IPS-NIHi7 (cell line): ENCODE measurements around the gene SND1.

Experiments
- DNase-seq: peaks from one replicate; pipeline ENCODE4 v3.0.0; 2012; ENCODE audit warnings: mixed read lengths; ENCODE audit errors: extremely low spot score

Gene SND1

DNA sequence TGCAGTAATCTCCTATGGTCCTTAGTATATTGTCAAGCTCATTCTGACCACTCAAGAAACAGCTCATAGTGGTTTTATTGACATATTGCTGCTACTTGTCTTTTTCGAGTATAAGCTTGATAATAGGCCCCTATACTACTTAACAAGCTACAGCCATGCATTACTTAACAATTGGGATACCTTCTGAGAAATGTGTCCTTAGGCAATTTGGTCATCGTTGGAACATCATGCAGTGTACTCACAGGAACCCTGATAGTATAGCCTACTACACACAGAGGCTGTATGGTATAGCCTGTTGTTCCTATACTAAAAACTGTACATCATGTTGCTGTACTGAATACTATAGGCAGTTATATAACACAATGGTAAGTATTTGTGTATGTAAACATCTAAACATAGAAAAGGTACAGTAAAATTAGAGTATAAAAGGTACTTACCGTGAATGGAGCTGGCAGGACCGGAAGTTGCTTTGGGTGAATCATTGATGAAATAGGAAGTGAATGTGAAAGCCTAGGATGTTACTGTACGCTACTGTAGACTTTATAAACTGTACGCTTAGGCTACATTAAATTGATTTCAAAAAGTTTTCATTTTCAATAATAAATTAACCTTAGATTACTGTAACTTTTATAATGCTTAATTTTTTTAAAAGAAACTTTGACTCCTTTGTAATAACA, 218.4 kb downstream of the SND1 start:
- no peak for DNase-seq

DNA sequence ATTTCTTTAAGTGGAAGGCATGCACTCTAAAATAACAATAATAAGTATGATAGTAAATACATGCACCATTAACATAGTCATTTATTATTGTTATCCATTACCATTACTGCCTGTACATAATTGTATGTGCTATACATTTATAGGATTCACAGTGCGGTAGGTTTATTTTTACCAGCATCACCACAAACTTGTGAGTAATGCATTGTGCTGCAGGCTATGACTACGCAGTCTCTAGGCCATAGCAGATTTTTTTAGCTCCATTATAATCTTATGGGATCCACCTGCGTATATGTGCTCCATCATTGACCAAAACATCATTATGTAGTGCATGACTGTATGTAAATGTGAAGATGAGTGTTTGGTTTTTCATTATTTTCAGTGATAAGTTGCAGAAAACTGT, 219.2 kb downstream of the SND1 start:
- DNase-seq = no peak

DNA sequence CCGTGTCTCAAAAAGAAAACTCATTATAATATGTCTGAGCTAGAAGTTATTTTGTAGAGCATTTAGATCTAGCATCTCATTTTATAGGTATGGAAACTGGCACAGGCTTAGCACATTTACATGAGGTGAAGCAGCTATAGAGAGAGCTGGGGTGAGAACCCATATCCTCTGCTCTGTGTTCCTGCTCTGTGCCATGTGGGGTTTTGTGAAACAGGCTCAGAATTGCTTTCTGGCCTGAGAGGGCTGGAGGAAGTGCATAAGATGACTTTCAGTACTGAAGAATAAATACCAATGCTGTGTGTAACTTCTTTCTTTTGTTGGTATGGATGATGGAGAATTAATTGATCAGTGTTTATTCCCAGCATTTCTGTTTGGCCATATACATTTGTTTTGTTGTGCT, 220.1 kb downstream of the SND1 start:
- no peak for DNase-seq

DNA sequence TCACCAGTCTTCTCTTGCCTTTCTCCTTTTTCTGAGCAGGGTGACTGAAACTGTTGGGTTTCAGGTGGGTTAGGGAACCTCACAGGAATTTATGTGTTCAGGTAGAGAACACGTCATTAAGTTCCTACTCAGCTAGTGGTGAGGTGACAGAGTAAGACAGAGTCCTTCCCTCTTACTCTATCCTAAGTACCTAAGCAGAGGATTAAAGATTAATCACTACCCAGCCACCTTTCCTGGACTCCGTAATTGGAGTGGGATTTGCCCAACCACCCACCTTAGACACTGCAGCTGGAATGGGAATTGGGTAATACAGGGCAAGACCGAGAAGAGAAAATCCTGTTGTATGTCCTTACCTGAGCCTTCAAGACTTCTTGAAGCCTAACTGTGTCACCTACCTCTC, 221.2 kb downstream of the SND1 start:
- no peak for DNase-seq

DNA sequence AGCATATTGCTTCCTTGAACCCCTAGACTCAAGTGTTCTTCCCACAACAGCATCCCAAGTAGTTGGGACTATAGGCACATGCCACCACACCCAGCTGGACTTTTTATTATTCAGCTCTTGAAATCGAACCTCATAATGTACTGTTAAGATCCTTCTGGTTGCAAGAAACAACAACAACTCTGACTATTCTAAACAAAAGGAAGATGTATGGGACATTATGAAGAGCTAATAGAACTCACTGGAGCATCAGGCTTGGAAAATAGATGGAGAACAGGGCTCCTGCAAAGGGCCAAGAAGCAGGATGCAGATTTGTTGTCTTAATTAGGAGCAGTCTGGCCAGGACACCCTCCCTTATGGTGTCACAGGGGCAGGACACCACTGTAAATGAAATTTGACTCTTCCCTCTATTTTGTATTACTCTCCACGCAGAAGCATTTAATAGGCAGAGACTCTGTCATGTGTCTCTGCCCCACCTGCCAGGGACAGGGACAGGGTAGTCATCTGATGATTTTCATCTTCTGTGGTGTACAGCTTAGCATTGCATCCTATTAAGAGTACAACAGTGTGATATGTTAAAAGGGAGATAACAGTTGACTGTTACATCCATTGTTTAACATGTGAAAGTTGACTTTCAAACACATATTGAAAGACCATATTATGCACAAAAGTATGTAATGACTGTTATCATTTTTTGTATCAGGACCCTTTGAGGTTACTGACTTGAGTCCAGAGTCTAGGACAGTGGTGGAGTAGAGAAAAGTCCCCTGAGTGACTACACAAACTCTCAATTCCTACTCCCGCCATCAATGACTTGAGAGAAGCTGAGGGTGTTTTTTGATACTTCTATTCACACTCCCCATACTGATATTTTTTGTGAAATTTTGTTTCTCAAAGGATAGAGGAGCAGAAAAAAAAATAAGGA, 222.0 kb downstream of the SND1 start:
- DNase-seq = no peak

DNA sequence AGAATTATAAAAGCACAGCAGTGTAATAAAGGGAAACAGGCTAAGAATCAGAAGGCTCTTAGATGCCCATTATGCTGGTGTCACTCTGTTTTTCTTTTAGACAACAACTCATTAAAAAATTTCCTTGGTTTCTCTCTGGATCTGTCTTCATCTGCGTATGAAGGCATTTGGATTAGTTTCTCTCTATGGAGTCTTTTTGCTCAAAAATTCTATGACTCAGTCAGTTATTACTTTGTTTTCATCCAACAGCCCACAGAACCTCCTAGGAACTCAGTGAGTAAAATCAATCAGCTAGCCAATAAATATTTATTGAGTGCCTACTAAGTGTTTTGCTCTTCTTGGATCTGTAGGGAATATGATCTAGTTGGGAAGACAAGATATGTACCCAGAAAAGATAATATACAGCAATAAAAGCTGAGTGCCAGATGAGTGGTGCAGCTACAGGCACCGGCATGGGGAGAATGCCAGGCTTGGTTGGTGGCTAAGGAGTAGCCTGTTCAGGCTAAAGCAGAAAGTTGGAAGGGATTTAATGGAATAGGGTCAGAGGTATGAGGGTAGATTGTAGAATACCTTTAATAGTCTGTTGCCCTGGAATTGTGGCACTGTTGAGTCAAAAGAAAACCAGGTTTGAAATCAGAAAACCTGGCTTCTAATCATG, 223.1 kb downstream of the SND1 start:
- no peak for DNase-seq

DNA sequence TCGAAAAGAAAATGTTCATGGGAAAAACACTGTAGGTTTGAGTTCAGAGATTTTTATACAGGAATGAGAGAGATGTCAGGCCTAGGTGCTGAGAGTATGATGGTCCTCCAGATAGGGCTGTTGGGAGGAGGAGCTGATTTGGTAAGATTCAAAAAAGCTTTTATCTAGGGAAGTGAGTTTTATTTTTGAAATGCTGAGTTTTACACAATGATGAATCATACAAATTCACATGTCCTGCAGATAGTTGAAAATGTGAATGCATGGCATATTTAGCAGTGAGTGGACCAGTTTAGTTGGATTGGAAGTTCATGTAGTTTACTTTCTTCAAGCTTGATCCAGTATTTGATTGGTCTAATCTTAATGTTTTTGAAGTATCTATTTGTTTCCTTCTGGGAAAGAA, 224.4 kb downstream of the SND1 start:
- DNase-seq = no peak

DNA sequence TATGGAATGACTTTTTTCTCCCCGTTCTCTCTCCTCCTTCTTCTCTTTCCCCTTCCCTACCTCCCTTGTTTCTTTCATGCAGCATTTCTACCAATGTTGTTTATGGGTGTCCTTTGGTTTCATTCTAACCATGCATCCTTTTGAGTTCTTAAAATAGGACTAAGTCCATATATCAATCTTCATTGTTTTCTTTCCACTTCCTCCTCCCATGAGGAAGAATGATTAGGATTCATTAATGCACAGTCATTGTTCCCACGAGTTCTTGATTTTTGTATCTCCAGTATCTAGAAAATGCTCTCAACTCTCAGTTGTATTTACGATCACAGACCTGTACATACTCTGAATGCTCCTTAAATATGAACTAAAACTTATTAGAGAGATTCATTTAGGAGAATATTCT, 226.0 kb downstream of the SND1 start:
- no peak for DNase-seq

DNA sequence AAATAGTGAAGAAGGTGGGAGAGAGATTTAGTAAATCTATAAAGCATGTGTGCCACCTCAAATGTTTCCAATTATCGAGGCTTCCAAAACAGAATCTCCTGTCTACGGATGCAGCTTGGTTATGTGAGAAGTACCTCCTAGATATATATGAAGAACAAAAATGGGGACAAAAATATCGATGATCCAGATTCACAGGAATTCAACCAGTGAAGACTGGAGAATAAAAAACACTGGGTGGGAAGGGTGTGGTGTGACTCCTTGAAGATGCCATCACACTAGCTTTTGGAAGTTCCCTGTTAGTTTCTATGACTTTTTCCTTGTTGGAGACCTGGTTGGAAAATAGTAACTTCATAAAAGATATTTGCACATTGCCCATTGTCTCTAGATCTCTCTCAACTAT, 226.8 kb downstream of the SND1 start:
- DNase-seq = no peak

DNA sequence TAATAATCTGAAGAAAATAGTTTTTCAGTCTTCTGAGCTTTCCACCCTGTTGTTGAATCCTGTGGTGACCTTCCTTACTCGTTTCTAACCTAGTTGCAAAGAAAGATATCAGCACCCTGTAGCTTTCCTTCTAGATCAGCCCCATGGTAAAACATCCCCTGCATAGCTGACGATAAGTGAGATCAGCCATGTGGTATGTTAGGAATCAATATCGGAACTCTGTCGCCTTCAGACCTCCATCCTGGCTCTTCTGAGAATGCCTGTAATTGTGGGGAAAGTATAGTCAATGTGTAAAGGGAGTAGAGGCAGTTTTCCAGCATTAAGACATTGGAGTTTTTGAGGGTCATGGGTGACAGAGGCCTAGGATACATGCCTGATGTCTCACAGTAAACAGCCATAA, 227.4 kb downstream of the SND1 start:
- no peak for DNase-seq

DNA sequence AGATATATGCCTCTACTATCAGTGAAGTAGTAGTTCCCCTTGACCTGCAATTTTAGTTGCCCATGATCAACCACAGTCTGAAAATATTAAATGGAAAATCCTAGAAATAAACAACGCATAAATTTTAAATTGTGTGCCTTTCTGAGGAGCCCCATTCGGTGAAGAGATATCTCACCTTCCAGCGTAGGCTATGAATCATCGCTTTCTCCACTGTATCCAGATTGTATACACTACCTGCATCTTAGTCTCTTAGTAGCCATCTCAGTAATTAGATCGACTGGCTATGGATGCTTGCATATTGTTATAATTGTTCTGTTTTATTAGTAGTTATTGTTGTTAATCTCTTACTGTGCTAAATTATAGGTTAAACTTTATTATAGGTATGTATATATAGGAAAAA, 227.9 kb downstream of the SND1 start:
- DNase-seq = no peak

DNA sequence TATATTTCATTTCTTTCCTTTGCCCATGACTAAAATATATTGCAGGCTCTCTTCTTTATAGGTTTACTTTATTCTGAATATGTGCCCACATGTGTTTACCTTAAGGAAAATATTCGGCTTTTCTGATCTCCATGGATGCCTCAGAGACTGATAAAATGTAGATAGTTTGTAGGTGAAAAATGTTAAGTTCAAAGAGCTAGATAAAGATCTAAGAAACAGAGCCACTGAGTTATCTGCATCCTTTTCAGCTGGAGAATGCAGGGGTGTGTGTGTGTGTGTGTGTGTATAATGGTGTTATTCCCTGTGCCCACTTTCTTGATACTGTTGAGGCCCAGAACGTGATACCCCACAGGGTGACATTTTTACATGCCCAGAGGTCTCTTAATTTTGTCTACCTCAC, 228.5 kb downstream of the SND1 start:
- no peak for DNase-seq

DNA sequence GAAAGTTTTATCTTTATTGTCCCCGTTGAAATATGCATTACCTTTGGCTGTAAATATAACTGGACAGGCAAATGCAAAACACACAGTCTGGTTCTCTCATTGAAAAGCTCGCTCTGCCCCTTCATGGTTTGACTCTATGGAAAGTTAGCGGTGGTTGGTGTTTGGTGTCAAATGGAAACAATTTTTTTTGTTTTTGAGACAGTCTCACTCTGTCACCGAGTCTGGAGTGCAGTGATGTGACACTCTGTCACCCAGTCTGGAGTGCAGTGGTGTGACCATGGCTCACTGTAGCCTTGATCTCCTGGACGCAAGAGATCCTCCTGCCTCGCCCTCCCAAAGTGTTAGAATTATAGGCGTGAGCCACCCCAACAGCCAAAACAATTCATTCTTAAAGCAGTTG, 229.6 kb downstream of the SND1 start:
- DNase-seq = no peak

DNA sequence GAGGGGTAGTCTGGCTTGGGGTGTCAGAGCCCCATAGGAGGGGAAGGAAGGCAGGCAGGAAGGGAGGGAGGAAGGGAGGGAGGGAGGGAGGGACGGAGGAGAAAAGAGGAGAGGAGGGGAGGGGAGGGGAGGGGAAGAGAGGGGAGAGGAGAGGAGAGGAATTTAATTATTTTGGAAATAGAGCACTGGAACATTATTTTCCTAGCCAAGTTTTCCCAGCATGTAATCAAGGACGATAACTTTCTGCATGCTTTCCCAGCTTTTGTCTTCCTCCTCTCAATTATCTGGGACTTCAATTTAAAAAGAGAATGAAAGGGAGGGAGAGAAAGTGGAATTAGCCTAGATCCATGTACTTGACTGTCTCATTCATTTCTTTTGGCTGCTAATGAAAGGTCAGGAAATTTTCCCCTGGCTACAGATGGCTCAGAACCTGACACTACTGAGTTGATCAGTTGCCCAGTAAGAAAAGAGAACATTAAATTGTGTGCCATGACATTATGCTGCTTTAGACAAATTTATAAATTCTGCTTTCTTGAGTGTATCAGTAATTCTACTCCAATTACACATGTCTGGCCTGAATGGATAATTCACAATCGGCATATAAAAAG, 230.4 kb downstream of the SND1 start:
- no peak for DNase-seq

DNA sequence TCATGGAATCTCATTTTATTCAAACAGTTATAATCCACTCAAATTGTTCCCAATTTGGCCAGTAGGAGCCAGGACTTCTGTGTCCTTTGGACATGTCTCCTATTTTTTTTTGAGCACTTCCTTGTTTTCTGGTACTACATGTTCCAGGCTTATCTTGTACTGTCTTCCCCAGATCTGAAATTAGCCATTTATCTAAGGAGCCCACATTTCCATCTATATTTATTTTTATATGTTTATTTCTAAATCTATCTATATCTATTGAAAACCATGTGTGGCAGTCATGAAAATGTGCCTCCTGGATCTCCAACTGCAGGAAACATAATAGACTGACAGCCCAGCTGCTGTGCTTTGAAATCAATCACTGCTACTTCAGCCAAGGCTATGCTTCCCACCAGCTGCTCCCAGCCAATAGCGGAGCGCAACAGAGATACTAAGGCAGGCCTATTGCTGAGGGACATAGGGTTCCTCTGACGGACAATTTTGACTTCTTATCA, 232.1 kb downstream of the SND1 start:
- no peak for DNase-seq

DNA sequence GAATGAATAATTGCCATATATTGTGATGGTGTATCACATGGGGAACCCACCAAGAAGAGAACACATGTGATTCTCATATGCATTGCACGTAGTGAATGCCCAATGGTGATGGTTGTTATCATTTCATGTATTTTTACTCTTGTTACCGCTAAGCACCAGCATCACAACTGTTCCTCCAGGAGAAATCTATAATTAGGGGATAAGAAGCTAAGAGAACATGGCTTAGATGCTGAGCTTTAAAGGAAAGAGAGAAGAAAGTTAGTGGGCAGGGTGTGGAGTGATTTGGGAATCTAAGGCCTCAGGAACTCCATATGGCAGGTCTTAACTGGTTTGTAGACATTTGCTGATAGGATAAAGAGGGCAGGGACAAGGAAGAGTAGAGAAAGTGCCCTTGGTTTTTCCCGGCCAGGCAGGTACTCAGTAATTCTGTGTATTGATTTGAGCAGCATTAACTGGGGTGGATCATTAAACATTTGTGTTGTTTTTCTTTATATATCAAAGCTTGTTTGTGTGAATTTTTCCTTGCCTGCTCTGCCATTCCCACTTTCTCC, 233.3 kb downstream of the SND1 start:
- DNase-seq = no peak

DNA sequence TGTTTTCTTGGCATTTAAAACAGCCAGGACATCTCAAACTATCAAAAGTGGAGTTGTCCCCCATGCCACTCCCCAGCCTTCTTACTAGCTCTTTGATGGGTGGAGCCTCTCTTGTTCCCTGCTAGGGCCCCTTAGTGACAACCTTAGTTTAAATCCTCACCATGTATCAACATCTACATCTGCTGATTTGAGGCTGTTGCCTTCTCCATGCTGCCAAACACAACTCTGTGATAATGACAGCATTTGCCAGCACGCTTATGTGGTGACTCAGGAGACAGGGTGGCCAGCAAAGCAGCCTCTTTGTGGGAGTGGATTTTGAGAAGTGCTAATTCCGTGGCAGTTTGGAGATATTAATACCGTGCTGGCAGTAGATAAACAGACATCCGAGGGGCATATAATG, 233.8 kb downstream of the SND1 start:
- no peak for DNase-seq

DNA sequence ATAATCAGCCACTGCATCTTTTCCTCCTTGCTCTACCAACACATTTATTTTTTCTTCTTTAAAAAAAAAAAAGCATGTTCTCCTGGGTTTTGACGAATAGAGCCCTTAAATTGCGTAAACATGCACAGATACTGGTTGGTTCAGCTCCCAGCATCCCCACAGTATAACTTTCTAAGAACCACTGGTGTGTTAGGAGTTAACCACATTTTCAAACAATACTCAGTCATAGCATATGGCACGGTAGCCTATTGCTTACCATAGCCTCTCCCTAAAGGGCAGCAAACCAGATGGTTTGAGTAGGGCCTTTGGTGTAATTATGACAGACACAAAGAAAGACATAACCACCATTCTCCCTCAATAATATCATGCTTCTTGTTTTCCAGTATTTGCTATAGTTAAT, 234.3 kb downstream of the SND1 start:
- no peak for DNase-seq

DNA sequence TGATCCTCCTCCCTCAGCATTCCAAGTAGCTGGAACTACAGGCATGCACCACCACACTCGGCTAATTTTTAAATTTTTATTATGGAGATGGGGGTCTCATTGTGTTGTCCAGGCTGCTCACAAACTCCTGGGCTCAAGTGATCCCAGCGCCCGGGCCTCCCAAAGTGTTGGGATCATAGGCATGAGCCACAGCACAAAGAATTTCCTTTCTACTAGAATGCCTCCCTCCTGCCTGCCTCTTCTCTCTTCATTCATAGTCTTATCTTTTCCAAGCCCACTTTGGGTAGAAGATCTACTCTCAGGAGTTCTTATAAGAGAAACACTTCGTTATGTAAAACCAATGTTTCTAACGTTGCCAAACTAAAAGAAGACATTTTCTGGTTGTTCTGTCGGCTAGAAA, 235.1 kb downstream of the SND1 start:
- no peak for DNase-seq

DNA sequence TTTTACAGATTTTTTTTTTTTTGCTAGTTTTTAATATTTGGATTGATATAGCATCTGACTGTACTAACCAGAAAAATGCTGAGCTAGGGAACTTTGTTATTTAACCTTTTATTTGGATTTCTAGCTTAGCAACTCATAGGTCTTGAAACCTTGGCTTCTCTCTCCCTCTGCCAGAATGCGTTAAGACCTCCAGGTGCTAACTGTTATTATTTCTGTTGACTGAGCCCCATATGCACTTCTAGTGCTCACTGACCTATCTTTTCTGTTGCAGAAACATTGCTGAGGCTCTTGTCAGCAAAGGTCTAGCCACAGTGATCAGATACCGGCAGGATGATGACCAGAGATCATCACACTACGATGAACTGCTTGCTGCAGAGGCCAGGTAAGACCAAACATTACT, 235.6 kb downstream of the SND1 start:
- DNase-seq = no peak

DNA sequence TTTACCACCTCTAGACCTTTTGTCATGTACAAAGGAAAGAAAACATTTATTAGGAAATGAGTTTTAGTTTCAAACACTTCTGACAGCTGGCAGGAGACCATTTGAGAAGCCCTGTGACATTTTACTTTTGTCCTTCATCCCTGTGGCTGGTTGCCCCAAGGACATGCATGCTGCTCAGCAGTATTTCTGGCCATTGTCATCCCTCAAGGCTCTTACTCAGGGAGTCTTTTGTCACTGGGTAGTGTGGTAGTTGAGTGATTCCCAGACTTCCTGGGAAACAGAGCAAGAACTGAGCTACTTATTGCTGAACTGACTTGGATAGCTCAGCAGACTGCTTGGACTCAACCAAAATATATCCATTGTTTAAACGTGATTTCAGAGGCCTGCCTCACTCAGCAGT, 236.4 kb downstream of the SND1 start:
- no peak for DNase-seq

DNA sequence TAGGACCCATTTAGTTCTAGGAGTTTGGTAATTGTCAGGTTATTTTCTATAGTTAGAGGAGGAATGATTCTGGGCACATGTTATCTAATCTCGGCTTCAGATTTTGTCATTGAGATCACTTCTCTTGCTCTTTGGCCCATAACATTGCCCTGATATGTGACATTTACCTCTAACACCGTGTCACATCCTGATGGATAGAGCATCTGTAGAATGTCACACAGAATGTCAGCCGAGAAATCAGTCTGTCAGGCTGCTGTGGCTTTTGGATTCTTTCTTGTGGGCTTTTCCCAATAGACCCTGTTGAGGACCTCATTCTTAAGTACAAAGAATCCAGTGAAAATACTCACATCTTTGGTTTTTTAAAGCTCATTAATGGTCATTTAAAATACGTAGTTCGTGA, 236.8 kb downstream of the SND1 start:
- DNase-seq = no peak
